ENCODE data around the gene UST. TPM values are rescaled to one million over a fixed set of nuclear protein-coding genes. Genes with fewer than 3 reads are reported as not detected.
"Not testable (repeated sequence)": the region's sequence is repeated elsewhere in the genome, so short reads cannot be mapped to it uniquely, and the experiment has no call there.

The UST gene
- total RNA-seq, 1 donor, result 36.1 TPM

GRCh38 chr6:149102324-149102723, 355.5 kb downstream of the UST start:
- DNase-seq (ENCODE audit: low read depth), result no peak
- TF ChIP-seq, protein P1, sequence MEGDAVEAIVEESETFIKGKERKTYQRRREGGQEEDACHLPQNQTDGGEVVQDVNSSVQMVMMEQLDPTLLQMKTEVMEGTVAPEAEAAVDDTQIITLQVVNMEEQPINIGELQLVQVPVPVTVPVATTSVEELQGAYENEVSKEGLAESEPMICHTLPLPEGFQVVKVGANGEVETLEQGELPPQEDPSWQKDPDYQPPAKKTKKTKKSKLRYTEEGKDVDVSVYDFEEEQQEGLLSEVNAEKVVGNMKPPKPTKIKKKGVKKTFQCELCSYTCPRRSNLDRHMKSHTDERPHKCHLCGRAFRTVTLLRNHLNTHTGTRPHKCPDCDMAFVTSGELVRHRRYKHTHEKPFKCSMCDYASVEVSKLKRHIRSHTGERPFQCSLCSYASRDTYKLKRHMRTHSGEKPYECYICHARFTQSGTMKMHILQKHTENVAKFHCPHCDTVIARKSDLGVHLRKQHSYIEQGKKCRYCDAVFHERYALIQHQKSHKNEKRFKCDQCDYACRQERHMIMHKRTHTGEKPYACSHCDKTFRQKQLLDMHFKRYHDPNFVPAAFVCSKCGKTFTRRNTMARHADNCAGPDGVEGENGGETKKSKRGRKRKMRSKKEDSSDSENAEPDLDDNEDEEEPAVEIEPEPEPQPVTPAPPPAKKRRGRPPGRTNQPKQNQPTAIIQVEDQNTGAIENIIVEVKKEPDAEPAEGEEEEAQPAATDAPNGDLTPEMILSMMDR (IDR thresholded peaks at IDR 0.05; ENCODE audit: insufficient read depth, low read length), result no peak
- H3K4me3 ChIP-seq (ENCODE audit: low read depth, low read length), result no peak overlapping the region

DNA sequence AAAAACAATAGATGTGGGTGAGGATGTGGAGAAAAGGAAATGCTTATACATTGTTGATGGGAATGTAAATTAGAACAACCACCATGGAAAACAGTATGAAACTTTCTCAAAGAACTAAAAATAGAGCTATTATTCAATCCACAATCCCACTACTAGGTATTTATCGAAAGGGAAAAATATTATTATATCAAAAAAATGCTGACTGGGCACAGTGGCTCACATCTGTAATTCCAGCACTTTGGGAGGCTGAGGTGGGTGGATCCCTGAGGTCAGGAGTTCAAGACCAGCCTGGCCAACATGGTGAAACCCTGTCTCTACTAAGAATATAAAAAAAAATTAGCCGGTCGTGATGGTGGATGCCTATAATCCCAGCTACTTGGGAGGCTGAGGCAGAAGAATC, 357.1 kb downstream of the UST start:
- not testable (repeated sequence) for DNase-seq (ENCODE audit: low read depth); H3K4me3 ChIP-seq (ENCODE audit: low read depth, low read length)

DNA sequence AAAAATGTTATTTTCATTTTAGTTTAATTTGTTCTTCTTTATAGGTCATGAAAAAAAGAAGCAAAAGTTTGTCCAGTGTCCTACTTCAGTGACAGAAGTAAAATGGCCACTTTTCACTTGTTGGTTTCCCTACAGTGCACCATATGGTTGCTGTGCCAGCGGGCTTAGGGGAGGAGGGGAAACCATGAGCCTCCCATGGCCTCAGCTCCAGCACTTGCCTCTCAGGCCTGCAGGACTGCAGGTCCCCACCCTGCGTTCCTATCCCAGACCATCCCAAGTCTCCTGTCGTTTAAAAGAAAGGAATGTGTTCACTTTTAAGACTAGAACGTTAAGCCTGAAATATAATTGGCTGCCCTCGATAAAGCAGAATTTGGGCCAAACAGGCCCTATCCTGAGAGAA, 360.7 kb downstream of the UST start:
- TF ChIP-seq, protein P1 (IDR thresholded peaks at IDR 0.05; ENCODE audit: insufficient read depth, low read length), result no peak
- H3K4me3 ChIP-seq (ENCODE audit: low read depth, low read length), result no peak overlapping the region
- DNase-seq (ENCODE audit: low read depth), result no peak

DNA sequence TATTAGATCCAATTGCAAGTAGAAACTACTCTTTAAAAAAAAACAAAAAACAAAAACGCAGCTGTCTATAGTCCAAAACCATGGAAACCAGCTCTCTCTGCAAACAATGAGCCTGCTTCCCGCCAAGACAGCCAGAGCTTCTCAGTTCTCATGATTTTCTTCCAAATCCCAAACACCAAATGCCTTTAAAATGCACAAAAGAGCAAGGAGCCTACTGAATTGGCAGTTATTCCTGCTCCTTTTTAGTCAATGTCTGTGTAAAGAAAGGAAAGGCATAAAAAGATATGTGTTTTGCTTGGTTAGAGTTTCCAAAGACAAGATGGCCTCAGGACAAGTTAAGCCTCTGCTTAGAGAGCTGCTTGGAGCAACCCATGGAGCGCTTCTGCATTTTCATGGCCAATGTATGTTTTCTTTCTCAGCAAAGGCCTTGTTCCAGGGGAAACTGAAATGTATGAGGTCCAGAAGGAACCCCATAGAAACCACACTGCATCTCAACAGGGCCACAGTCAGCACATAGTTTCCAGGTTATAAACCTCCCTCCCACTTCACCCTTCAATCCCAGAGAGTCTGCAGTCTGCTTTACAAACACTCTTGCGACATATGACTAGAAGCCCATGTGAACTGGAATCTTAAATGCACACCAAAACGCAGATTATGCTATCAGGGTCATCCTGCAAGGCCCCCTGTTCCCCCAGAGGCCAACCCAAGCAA, 361.4 kb downstream of the UST start:
- TF ChIP-seq, protein P1 (IDR thresholded peaks at IDR 0.05; ENCODE audit: insufficient read depth, low read length), result no peak
- DNase-seq (ENCODE audit: low read depth), result peak; percentile 61
- H3K4me3 ChIP-seq (ENCODE audit: low read depth, low read length), result no peak overlapping the region

DNA sequence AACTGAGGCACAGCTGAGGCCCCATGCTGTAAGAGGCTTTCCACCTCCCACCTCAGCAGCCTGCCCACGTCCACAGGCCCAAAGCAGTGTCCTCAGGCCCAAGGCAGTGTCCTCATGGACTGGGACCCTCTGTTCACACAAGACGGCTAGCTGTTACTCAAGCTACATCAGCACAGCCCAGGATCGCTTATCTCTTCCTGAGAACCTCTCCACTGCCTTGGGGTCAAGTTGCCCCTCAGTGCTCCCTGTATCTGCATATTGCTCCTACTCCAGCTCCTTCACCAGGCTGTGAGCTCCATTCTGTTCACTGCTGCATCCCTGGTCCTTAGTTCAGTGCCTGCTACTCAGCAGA, 361.9 kb downstream of the UST start:
- H3K4me3 ChIP-seq (ENCODE audit: low read depth, low read length), result no peak overlapping the region
- DNase-seq (ENCODE audit: low read depth), result no peak
- TF ChIP-seq, protein P1 (IDR thresholded peaks at IDR 0.05; ENCODE audit: insufficient read depth, low read length), result no peak

DNA sequence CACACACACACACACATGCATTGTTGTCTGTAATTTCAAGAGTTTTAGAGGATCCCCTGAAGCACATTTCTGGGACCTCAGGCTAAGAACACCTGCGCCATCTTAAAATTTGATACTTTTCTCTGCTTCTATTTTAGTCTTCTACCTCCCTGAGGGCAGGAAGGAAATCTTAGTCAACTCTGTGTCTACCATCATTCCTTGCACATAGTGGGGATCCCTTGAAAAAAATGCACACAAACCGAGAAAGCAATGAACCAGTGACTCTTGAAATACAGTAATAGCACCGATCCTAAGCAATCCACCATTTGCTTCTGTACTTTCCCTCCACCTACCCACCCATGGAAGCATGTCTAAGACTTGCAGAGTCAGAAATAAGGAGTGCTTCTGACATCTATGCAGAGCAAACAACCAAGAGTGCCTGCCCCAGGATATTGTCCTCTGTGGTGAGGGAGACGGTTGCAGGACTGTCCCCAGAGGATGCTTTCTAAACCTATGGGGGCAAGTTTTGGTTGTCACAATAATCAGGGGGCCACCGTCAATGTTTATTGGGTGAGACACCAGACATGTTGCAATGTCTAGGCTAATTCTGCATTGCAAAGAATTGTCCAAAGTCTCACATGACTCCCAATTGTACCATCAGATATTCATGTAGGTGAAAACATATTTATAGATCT, 362.7 kb downstream of the UST start:
- H3K4me3 ChIP-seq (ENCODE audit: low read depth, low read length), result no peak overlapping the region
- TF ChIP-seq, protein P1 (IDR thresholded peaks at IDR 0.05; ENCODE audit: insufficient read depth, low read length), result no peak
- DNase-seq (ENCODE audit: low read depth), result no peak

- H3K4me3 ChIP-seq (ENCODE audit: low read depth, low read length), result no peak overlapping the region
- DNase-seq (ENCODE audit: low read depth), result no peak
- TF ChIP-seq, protein P1 (IDR thresholded peaks at IDR 0.05; ENCODE audit: insufficient read depth, low read length), result no peak
Observed at GRCh38 chr6:149111556-149112115, 364.8 kb downstream of the UST start.

Measured in fibroblast of the aortic adventitia (primary cell).